Fibroblast of lung (primary cell): ENCODE data around the gene LEUTX.

Experiments used
- CTCF ChIP-seq, 2 donors: IDR thresholded peaks in 1 of 2; conservative IDR thresholded peaks in 1 of 2; 1 replicate in 1 of 2; 2 replicates in 1 of 2; pipeline ENCODE4 v1.5.1; 2011 to 2012; ENCODE audit warnings: low read length in 2 of 2, control low read depth in 1 of 2, inconsistent platforms in 1 of 2, low read depth in 1 of 2, mild to moderate bottlenecking in 1 of 2
- EZH2 ChIP-seq: IDR thresholded peaks from 2 replicates; pipeline ENCODE4 v1.5.1; 2012; ENCODE audit warnings: low read length, control low read depth, mild to moderate bottlenecking; ENCODE audit errors: missing control alignments

GRCh38 chr19:39765091-39766076 lies 13.3 kb upstream of the LEUTX start:
- peak; percentile 75 to 92 for TF ChIP-seq CTCF (conservative IDR thresholded peaks at IDR 0.05 in 1 of 2, IDR thresholded peaks at IDR 0.05 in 1 of 2; ENCODE audit: low read depth in 1 of 2, low read length in 2 of 2)
- TF ChIP-seq EZH2 = no peak
